Loucy (cell line): ENCODE measurements around the gene CAMTA1.

Experiments
- H2AFZ ChIP-seq: fragments of 200-600 bp; sonication (generic); 2 replicates; pipeline ENCODE4 v1.6.0; 2016; ENCODE audit warnings: antibody characterized with exemption, mild to moderate bottlenecking, low read length, moderate library complexity
- H3F3A ChIP-seq: fragments of 200-600 bp; 2 replicates; pipeline ENCODE4 v1.6.0; 2016; ENCODE audit warnings: antibody characterized with exemption, low read depth, mild to moderate bottlenecking
- H3K27me3 ChIP-seq: fragments of 200-600 bp; sonication (generic); 2 replicates; pipeline ENCODE4 v1.6.1; 2014; ENCODE audit warnings: low read length, mild to moderate bottlenecking; ENCODE audit not compliant: insufficient read depth, poor library complexity, severe bottlenecking
- H3K36me3 ChIP-seq: fragments of 200-600 bp; sonication (generic); 2 replicates; pipeline ENCODE4 v1.6.1; 2016; ENCODE audit warnings: low read length; ENCODE audit not compliant: insufficient read depth
- H3K4me1 ChIP-seq: fragments of 200-600 bp; sonication (generic); 2 replicates; pipeline ENCODE4 v1.5.1; 2014; ENCODE audit warnings: low read length, mild to moderate bottlenecking; ENCODE audit not compliant: insufficient read depth, poor library complexity, severe bottlenecking
- H3K4me2 ChIP-seq: fragments of 200-600 bp; sonication (generic); 2 replicates; pipeline ENCODE4 v1.6.0; 2014; ENCODE audit warnings: antibody characterized with exemption, low read length, low read depth, mild to moderate bottlenecking; ENCODE audit not compliant: poor library complexity, severe bottlenecking
- H3K4me3 ChIP-seq: fragments of 200-600 bp; sonication (generic); 2 replicates; pipeline ENCODE4 v1.5.1; 2014; ENCODE audit warnings: low read length, mild to moderate bottlenecking, mixed read lengths; ENCODE audit not compliant: poor library complexity, severe bottlenecking
- H3K79me2 ChIP-seq: fragments of 200-600 bp; sonication (generic); 2 replicates; pipeline ENCODE4 v1.6.1; 2014; ENCODE audit warnings: low read length; ENCODE audit not compliant: insufficient read depth
- H3K9ac ChIP-seq: fragments of 200-600 bp; sonication (generic); 2 replicates; pipeline ENCODE4 v1.6.0; 2014; ENCODE audit warnings: mild to moderate bottlenecking, low read depth, low read length, moderate library complexity; ENCODE audit not compliant: poor library complexity, severe bottlenecking
- H3K9me2 ChIP-seq: fragments of 200-600 bp; sonication (generic); replicated peaks from 2 replicates; pipeline ENCODE4 v1.6.1; 2016; ENCODE audit warnings: low read depth, low read length, mixed read lengths
- H3K9me3 ChIP-seq: fragments of 200-600 bp; sonication (generic); 2 replicates; pipeline ENCODE4 v1.6.1; 2014; ENCODE audit warnings: mild to moderate bottlenecking, antibody characterized with exemption, low read length, low read depth; ENCODE audit not compliant: insufficient read depth
- H4K20me1 ChIP-seq: fragments of 200-600 bp; sonication (generic); 2 replicates; pipeline ENCODE4 v1.6.0; 2014; ENCODE audit warnings: antibody characterized with exemption, low read length, mild to moderate bottlenecking; ENCODE audit not compliant: insufficient read depth, poor library complexity, severe bottlenecking
- CTCF ChIP-seq: fragments of 200-600 bp; sonication (generic); conservative IDR thresholded peaks from 2 replicates; pipeline ENCODE4 v1.5.1; 2014; ENCODE audit warnings: mild to moderate bottlenecking, antibody characterized with exemption, low read length
- EZH2phosphoT487 ChIP-seq: fragments of 200-600 bp; IDR thresholded peaks from 2 replicates; pipeline ENCODE4 v1.6.1; 2018; ENCODE audit warnings: antibody characterized with exemption, mild to moderate bottlenecking, moderate library complexity, borderline replicate concordance

Gene CAMTA1

GRCh38 chr1:7313826-7314225 lies 528.6 kb downstream of the CAMTA1 start:
- Histone ChIP-seq H3K9ac (no peak overlapping the region), H3K36me3 (no peaks in the 10 kb centered on the region), H3K9me3 (no peaks in the 10 kb centered on the region; the same call in 1 of the 2 replicates), H3K79me2 (no peaks in the 10 kb centered on the region), H3K4me3 (no peak overlapping the region), H4K20me1 (no peaks in the 10 kb centered on the region), H3K4me2 (no peak overlapping the region), H3K27me3 (no peaks in the 10 kb centered on the region), H2AFZ (no peak overlapping the region), H3K4me1 (no peaks in the 10 kb centered on the region), H3K9me2 (no peaks in the 10 kb centered on the region), H3F3A (no peaks in the 10 kb centered on the region)
- TF ChIP-seq CTCF (no peak), EZH2phosphoT487 (no peak)

GRCh38 chr1:7315316-7315715 lies 530.1 kb downstream of the CAMTA1 start:
- H3F3A ChIP-seq: no peaks in the 10 kb centered on the region
- no peak overlapping the region for H2AFZ ChIP-seq
- no peaks in the 10 kb centered on the region; the same call in 1 of the 2 replicates for H3K9me3 ChIP-seq
- no peak overlapping the region for H3K4me3 ChIP-seq
- no peaks in the 10 kb centered on the region for H3K27me3 ChIP-seq
- H3K36me3 ChIP-seq: no peaks in the 10 kb centered on the region
- no peak for TF ChIP-seq CTCF
- no peak for TF ChIP-seq EZH2phosphoT487
- H3K9ac ChIP-seq: no peak overlapping the region
- no peaks in the 10 kb centered on the region for H3K9me2 ChIP-seq
- no peaks in the 10 kb centered on the region for H3K79me2 ChIP-seq
- H3K4me1 ChIP-seq: no peaks in the 10 kb centered on the region
- H4K20me1 ChIP-seq: no peaks in the 10 kb centered on the region
- no peak overlapping the region for H3K4me2 ChIP-seq

- no peaks in the 10 kb centered on the region for H3K79me2 ChIP-seq
- H3K9ac ChIP-seq: no peak overlapping the region
- TF ChIP-seq EZH2phosphoT487 (no peak), CTCF (no peak)
- H3K9me2 ChIP-seq: no peaks in the 10 kb centered on the region
- no peak overlapping the region for H3K4me2 ChIP-seq
- H3K4me3 ChIP-seq: no peak overlapping the region
- H3K4me1 ChIP-seq: no peaks in the 10 kb centered on the region
- no peaks in the 10 kb centered on the region; the same call in 1 of the 2 replicates for H3K9me3 ChIP-seq
- no peaks in the 10 kb centered on the region for H3K36me3 ChIP-seq
- no peaks in the 10 kb centered on the region for H3F3A ChIP-seq
- no peak overlapping the region for H2AFZ ChIP-seq
- H4K20me1 ChIP-seq: no peaks in the 10 kb centered on the region
- H3K27me3 ChIP-seq: no peaks in the 10 kb centered on the region
Observed at GRCh38 chr1:7315946-7316345, 530.7 kb downstream of the CAMTA1 start.
